Calu3 (cell line): ENCODE measurements around the gene MKRN1. TPM values are rescaled to one million over a fixed set of nuclear protein-coding genes. Genes with fewer than 3 reads are reported as not detected.

Experiments
- BruUV-seq: library from RNA; stranded (reverse); fragments of 400-500 nt; replicated peaks from 2 replicates; lab custom pipeline; 2021; lab: Mats Ljungman, UMichigan
- CTCF ChIA-PET: fragments of 300-600 bp; sonication (Branson Sonifier 250); formaldehyde crosslinking; loops from one replicate; lab custom pipeline; 2022; ENCODE audit warnings: antibody characterized with exemption; lab: Charles Lee
- DNase-seq: peaks from one replicate; pipeline ENCODE4 v3.0.0; 2022
- H3K27ac Mint-ChIP-seq: one replicate; pipeline ENCODE4 v1.8.0; 2022; ENCODE audit warnings: mixed read lengths; ENCODE audit not compliant: unreplicated experiment
- H3K27me3 Mint-ChIP-seq: one replicate; pipeline ENCODE4 v1.8.0; 2022; ENCODE audit warnings: mixed read lengths; ENCODE audit not compliant: unreplicated experiment
- H3K36me3 Mint-ChIP-seq: one replicate; pipeline ENCODE4 v1.8.0; 2022; ENCODE audit warnings: mild to moderate bottlenecking, moderate library complexity, mixed read lengths; ENCODE audit not compliant: insufficient read depth, unreplicated experiment
- H3K4me1 Mint-ChIP-seq: one replicate; pipeline ENCODE4 v1.8.0; 2022; ENCODE audit warnings: mild to moderate bottlenecking, low read depth, mixed read lengths; ENCODE audit not compliant: unreplicated experiment
- H3K4me3 Mint-ChIP-seq: one replicate; pipeline ENCODE4 v1.8.0; 2022; ENCODE audit warnings: mild to moderate bottlenecking, low read depth, moderate library complexity, mixed read lengths; ENCODE audit not compliant: unreplicated experiment
- H3K9me3 Mint-ChIP-seq: one replicate; pipeline ENCODE4 v1.8.0; 2022; ENCODE audit warnings: low read depth, mixed read lengths; ENCODE audit not compliant: unreplicated experiment
- CTCF ChIP-seq: fragments of 200-600 bp; IDR thresholded peaks from one replicate; pipeline ENCODE4 v1.8.0; 2022; ENCODE audit warnings: antibody characterized with exemption; ENCODE audit not compliant: unreplicated experiment
- intact Hi-C: fragments of 100-400 bp; cut with micrococcal nuclease; formaldehyde crosslinking; loops from one replicate; pipeline ENCODE4 v1.10.0; 2022; ENCODE audit not compliant: unreplicated experiment
- total RNA-seq: library from RNA; stranded (reverse); gene quantifications from 2 replicates; pipeline ENCODE4 v1.2.3, GENCODE V29; 2022

Gene MKRN1
- total RNA-seq, 1 experiment from 2014 or later: 85.3 TPM

- BruUV-seq: no TSS peak
- Mint-ChIP-seq H3K4me3 (no peak overlapping the region), H3K27ac (no peak overlapping the region), H3K9me3 (no peaks in the 10 kb centered on the region), H3K4me1 (no peaks in the 10 kb centered on the region), H3K36me3 (peaks cover 31% of the 10 kb centered on the region), H3K27me3 (no peaks in the 10 kb centered on the region)
- no peak for TF ChIP-seq CTCF
- intact Hi-C loops: no loop called here
- CTCF ChIA-PET: no interaction called here
- no peak for DNase-seq
Observed at GRCh38 chr7:140451716-140452115, 27.6 kb downstream of the MKRN1 start.

- no peak for DNase-seq
- no peak for TF ChIP-seq CTCF
- Mint-ChIP-seq H3K4me1 (no peaks in the 10 kb centered on the region), H3K27ac (no peak overlapping the region), H3K27me3 (no peaks in the 10 kb centered on the region), H3K36me3 (peaks cover 8% of the 10 kb centered on the region), H3K9me3 (no peaks in the 10 kb centered on the region), H3K4me3 (no peak overlapping the region)
- intact Hi-C loops: no loop called here
- no TSS peak for BruUV-seq
- CTCF ChIA-PET: no interaction called here
Observed at GRCh38 chr7:140448781-140449480, 30.4 kb downstream of the MKRN1 start.

GRCh38 chr7:140447841-140448240 lies 31.5 kb downstream of the MKRN1 start:
- no peak overlapping the region for H3K4me3 Mint-ChIP-seq
- CTCF ChIA-PET: no interaction called here
- no peak for DNase-seq
- BruUV-seq: no TSS peak
- H3K27ac Mint-ChIP-seq: no peak overlapping the region
- H3K4me1 Mint-ChIP-seq: no peaks in the 10 kb centered on the region
- no peaks in the 10 kb centered on the region for H3K9me3 Mint-ChIP-seq
- TF ChIP-seq CTCF: no peak
- H3K27me3 Mint-ChIP-seq: no peaks in the 10 kb centered on the region
- H3K36me3 Mint-ChIP-seq: peaks cover 8% of the 10 kb centered on the region
- intact Hi-C loops: no loop called here

GRCh38 chr7:140446467-140446866 lies 32.8 kb downstream of the MKRN1 start:
- CTCF ChIA-PET: interaction anchor here (0.6 kb wide), 1 partner anchor 21 kb away, joined by 4 read pairs; no protein-coding TSS in a partner anchor
- no peak overlapping the region for H3K4me3 Mint-ChIP-seq
- no peaks in the 10 kb centered on the region for H3K27me3 Mint-ChIP-seq
- H3K27ac Mint-ChIP-seq: no peak overlapping the region
- intact Hi-C loops: no loop called here
- H3K9me3 Mint-ChIP-seq: no peaks in the 10 kb centered on the region
- no peak for TF ChIP-seq CTCF
- no peak for DNase-seq
- H3K4me1 Mint-ChIP-seq: no peaks in the 10 kb centered on the region
- no TSS peak for BruUV-seq
- H3K36me3 Mint-ChIP-seq: no peaks in the 10 kb centered on the region
